Activated CD4-positive, alpha-beta T cell treated with anti-CD3 and anti-CD28 coated beads, Interleukin-2, Interleukin-4, amounts not matched to agents 100 ng/mL and 50 ng/mL, durations not matched to agents 16 hours and 8 hours (primary cell): ENCODE data around the gene UBE2J2.

Experiments used
- DNase-seq: peaks from one replicate; pipeline ENCODE4 v3.0.0-alpha.2; 2020; ENCODE audit warnings: low spot score

Gene UBE2J2

DNA sequence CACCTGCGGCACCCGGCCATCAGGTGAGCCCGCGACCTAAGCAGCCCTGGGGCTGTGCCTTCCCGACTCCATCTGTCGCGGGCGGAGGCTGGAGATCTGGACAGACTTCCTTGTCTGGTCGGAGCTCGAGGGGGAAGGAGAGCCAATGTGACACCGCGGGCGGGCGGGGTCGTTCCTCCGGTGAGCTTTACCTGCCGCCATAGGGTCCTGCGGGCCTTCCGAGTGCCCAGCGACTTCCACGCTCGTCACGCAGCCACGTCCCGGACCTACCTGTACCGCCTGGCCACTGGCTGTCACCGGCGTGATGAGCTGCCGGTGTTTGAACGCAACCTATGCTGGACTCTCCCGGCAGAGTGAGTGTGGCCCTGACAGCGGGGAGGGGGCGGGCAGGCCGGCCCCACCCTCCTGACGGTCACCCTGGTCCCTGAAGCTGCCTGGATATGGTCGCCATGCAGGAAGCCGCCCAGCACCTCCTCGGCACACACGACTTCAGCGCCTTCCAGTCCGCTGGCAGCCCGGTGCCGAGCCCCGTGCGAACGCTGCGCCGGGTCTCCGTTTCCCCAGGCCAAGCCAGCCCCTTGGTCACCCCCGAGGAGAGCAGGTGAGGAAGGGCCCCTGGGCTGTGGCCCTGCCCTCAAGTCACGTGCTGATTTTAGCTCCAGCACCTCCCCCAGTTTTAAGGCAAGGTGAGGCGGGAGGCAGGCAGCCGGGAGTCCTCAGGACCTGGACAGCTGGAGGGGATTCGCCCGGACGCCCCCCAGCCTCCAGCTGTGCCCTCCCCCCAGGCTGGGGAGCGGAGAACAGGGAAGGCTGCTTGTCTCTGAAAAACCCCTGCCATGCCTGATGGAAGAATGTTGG lies 35.8 kb upstream of the UBE2J2 start:
- DNase-seq: no peak

DNA sequence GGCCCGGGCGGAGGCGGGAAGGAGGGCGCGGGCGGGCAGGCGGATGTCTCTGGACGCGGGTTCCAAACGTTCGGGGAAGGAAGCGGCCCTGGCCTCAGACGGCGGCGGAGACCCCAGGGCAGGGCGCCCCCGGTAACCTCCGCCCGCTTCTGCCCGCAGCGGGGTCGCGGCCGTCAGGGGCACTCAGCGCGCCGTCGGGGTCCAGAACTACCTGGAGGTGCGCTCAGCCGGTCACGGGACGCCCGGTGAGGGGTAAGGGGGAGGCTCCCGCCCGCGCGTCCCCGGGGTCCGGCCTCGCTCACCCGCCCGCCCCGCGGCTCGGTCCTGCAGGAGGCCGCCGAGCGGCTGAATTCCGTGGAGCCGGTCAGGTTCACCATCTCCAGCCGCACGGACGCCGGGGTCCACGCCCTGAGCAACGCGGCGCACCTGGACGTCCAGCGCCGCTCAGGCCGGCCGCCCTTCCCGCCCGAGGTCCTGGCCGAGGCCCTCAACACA lies 35.1 kb upstream of the UBE2J2 start:
- no peak for DNase-seq

DNA sequence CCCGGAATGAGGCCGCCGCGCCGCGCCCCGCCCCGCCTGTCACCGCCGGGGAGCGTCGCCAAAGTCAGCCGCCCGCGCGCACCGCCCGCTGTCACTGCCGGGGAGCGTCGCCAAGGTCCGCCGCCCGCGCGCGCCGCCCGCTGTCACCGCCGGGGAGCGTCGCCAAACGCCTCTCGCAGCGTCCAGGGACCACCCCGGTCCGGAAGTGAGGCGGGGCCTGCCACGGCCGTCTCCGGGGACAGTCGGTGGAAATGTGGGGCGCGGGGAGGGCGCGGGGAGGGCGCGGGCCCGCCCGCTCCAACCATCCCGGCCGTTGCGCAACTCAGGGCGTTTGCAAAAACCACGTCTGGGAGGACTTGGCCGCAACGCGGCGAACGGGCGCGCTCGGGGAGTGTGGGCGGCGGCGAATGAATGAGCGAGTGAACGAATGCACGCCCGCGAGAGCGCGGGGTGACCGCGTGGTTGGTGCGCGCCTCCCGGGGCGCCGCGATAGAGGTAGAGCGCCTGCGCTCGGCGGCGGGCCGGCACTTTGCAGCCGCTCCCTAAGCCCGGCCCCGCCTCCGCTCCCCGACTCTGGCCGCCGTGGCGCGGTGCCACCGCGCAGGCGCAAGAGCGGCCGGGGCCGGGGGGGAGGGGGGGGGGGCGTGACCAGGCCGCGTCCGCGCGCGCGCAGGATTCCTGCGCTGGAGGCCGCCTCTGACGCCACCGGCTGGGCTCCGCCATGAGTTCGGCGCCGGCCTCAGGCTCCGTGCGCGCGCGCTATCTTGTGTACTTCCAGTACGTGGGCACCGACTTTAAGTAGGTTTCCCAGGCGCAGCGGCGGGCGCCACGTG lies 34.5 kb upstream of the UBE2J2 start, which contains the start of the genes ACAP3 and PUSL1:
Gene ACAP3 (minus strand): TSS at position 8 of the 833 bp plus-strand sequence. CDS start 115 bp downstream, outside the sequence.
Gene PUSL1 (plus strand): TSS at position 675 of the 833 bp plus-strand sequence. CDS start 47 bp downstream, at position 722.
- peak; percentile 86 for DNase-seq

DNA sequence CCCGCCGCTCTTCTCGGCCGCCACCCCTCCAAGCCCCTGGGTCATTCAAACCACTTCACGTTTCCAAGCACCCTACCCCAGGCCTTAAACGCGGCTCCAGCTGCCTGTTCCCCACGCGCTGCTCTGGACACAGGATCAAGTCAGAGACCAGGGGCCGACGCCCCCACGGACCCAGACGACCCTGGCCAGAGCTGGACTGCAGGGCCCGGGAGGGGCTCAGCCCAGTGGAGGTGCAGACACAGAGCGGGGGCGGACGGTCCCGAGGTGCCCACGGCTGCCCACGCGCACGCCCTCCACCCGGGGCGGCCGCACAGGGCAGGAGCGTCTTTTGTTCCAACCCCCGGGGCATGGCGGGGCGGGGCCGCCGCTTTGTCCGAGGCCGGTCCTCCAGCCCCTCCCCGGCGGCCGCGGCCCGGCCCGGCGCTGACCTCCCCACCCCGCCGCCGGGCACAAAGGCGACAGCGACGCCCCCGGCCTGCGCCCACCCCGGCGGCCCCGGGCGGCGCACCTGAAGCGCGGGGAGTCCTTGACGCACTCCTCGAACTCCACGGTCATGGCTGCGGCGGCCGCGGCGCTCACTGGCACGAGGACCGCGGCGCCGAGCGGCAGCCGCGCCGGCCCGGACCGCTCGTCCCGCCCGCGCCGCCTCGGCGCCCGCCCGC lies 33.7 kb upstream of the UBE2J2 start:
- no peak for DNase-seq

DNA sequence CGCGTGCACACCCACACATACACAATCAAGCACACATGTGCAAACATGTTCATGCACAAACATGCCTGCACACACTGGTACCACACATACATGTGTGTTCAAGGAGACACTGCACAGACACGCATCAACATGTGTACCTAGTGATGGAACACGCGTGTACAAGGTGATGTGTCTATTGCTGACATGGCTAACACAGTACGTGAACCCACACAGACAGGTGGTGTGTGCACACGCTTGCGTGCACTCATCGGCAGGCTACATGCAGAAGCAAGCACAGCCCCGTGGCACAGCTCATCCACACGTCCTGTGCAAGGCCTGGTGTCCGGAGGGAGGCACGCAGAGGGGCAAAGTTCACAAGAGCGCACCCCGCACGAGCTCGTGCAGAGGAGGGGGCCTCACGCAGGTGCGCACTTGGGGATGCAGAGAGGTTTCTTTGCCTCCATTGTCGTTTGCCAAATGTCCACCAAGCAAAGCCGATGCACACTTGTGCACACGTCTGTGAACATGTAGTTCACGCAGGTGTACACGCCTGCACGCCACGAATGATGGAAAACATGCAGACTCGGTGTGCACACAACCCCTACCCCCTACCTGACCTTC lies 33.1 kb upstream of the UBE2J2 start:
- no peak for DNase-seq

DNA sequence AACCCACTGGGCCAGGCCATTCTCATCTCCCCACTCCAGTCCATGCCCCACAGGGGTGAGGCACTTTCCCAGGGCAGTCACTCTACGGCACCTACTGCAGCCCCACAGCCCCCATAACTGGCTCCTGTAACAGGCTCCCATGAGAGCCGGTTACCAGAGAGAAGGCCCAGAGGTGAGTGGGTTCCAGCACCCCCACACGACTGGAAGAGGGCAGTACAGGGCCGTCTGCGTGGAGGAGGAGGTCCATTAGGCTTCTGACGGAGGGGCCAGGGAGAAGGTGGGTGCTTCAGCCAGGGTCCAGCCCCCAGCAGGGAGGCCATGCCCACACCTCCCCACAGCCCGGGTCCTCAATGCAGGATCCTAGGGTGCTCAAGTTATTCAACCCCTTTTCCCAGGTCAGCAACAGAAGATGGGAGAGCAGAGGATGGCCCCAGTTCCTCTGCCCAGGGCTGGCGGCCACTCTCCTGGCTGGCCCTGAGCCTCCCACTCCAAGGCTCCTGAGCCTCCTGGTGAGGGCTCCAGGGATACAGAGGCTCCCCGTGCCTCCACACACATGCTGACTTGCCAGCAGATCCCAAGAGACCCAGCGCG lies 32.5 kb upstream of the UBE2J2 start:
- DNase-seq: no peak

DNA sequence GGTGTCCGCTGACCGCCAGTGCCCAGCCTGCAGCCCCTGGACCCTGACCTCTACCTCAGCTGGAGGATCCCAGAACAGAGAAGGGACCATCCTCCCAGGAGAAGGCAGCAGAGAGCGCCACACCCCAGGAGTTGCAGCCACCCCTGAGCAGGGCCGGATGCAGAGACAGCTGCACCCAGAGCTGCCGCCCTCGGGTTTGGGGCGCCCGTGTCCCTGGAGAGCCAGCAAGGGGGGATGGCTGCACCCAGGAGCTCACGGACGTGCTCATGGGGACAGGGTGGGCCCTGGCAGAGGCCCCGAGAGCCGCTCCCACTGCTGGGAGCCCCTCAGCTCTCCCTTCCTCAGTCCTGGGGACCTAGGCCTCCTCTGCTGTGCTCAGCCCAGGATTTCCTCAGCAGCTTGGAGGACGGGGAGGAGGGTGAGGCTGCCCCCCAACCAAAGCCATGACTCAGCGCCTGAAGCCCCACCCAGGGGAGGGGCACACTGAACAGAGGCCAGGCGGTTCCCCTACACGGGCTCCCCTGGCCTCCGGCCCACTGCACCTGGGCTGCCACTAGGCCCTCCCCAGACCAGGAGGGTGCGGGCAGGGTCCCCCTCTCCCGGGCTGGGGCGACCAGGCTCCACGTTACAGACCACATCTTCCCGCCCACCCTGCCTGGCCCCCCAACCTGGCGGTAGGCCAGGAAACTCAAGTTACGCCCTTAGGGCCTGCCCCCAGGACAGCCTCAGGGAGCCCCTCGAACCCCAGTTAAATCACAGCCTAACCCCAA lies 31.8 kb upstream of the UBE2J2 start:
- DNase-seq: peak; percentile 57

DNA sequence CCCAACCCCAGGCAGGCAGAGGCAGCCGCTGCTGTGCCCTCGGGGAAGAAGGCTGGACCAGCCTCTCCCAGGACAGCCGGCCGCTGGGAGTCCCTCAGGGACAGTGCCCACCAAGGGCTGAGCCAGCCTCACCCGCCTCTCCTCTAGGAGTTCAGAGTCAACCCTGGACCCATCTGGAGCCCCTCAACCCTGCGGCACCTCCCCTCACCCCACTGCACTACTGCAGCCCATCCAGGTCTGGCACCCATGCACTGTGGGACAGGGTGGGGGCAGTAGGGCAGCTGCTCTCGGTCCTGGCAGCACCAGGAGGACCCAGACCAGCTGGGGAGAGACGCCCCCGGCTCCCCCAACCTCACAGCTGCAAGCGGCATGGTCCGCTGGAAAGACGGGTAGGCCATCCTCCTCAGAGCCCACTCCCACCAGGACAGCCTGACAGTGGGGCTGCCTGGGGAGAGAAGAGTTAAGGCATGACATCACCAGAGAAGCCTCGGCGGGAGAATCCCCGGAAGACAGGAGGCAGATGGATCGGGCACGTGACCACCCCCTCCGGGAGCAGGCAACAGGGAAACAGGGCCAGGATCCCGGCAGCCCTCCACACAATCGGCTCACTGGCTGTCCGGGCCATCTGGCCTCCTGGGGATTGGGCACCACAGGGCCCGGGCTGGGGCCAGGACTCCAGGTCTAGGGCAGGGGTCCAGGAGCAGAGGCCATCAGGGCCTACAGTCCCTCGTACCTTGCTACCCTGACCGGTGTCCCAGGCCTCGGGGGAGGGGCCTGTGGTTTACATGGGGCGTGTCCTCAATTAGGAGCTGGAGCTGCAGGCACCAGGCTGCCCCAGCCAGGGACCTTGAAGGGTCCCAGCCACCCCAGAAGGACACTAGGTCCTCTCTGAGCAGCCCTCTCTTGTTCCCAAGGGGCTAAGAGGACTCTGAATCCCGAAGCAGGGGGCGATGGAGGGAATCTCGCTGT lies 31.0 kb upstream of the UBE2J2 start:
- DNase-seq: no peak

DNA sequence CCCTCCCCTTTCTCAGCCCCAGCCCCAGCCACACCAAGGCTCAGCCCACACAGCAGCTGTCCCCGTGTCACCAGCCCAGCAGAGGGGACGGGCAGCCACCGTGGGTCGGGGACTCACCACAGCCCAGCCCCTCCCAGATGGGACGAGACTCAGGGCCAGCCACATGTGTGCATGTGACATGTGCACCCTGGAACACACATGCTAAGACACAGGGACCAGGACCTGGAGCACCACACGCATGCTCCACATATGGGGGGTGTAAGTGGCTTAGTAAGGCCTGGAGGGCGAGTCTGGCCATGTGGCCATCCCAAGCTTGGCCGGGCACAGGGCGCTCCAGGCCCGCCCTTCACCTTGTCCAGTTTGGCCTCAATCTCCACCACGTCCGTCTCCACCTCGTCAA lies 30.1 kb upstream of the UBE2J2 start:
- no peak for DNase-seq

DNA sequence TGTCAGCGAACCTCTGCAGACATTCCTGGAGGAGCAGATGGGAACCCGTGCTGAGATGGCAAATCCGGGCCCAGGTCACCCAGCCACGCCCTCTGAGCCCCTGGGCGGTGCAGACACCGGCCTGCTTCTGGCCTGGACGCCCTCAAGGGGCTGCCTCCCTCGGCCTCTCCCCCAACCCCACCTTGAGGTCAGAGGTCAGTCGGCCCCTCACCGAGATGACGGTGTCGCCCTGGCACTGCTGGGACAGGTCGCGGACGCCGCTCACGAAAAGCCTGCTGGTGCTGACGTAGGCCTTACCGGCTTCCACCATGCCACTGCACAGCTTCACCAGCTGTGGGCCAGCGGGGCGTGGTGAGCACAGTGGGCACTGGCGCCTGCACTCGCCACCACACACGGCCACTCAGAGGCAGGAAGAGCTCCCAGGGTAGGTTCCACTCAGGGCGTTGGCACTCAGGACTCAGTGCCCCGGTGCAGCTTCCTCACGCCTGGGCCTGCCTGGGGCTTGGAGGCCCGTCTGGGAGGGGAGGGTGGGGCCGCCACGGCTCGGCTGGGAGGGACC lies 29.4 kb upstream of the UBE2J2 start:
- no peak for DNase-seq

DNA sequence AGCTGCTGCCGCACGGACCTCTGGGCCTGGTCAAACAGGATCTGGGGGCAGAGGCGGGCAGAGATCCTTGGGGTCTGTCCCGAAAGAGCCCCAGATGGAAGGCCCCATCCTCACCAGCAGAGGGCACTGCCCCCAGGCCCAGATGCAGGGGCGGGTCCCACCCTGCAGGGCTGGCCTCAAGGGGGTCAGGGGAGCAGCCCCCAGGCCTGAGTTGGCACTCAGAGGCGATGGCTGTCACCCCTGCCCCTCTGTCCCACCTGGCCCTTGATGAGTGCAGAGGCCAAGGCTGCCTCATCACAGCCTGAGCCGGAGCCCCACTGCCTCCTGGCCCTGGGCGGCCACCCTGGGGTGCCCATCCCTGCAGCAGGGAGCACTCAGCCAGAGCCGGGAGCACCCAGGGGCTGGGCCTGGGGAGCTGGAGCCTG lies 28.4 kb upstream of the UBE2J2 start:
- no peak for DNase-seq

DNA sequence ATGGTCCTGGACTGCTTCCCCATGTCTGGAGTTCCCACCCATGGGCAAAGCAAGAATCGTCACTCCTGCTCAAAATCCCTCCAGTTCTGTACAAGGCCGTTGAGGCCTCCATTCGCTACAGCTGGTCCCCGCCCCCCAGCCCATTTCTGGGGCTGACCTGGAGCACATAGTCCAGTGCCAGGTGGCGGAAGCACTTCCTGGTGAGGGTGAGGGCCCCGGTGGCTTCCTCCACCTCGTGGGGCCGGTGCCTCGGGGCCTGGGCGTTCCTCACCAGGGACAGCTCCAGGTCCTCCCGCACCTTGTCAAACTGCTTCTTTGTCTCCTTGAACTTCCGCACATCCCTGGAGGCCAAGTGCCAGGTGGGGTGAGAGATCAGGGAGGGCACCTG lies 26.7 kb upstream of the UBE2J2 start:
- DNase-seq: no peak

DNA sequence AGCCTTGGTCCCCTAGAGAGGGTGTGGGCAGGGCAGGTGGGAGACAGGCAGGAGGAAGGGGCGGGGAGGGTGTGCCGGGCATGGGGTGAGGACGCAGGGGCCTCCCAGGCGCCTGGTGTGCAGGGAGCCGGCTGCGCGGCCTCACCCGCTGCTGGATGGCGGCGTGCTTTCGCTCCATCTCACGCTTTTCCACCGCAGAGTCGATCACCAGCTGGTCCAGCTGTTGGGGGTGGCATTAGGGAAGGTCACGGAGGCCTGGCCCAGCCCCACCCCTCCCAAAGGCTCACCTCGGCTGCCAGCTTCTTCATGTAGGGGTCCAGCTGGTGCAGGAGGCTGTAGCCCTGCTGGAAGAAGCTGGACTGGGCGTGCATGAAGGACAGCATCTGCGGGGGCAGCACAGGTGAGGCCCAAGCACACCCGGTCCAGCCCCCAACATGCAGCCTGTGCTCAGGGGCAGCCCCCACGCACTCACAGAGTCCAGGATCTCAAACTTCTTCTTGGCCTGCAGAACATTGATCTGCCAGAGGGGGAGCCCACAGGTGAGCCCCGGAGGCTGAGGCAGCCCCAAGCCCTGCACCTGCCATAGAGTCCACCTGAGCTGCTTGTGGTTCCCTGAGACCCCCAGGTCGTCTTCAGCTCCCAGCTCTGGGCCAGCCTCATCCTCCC lies 26.2 kb upstream of the UBE2J2 start:
- no peak for DNase-seq

DNA sequence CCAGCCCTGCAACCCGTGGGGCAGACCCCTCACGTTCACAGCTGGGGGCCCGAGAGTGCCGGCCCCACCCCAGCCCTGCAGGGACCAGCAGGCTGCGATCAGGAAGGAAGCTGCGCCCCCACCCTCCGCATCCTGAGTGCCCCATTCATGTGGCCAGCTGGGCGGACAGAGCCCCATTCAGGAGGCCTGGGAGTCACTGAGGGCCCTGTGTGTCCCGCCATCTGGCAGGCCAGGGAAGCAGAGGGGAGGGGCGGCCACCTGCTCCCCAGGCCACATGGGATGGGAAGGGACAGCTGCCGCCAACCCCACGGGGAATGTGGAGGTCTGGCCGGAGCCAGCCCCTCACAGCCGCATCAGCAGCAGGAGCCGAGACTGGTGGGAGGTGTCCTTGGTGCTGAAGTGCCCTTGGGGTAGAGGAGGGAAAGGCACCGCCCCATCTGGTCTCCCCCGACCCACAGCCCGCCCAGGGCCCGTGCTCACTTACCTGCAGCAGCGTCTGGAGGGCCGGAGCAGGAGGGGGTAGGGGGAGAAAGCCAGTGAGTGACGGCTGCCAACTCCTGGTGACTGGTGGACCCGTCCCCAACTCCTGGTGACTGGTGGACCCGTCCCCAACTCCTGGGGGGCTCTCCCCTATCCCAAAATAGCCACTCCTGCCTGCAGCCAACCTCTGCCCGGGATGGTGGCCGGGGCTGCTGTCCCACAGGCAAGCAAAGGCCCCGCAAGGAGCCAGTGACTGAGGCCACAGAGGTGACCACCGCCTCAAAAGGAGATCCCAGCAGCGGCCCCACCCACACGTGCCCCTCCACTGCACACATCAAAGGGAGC lies 25.4 kb upstream of the UBE2J2 start:
- DNase-seq: no peak

DNA sequence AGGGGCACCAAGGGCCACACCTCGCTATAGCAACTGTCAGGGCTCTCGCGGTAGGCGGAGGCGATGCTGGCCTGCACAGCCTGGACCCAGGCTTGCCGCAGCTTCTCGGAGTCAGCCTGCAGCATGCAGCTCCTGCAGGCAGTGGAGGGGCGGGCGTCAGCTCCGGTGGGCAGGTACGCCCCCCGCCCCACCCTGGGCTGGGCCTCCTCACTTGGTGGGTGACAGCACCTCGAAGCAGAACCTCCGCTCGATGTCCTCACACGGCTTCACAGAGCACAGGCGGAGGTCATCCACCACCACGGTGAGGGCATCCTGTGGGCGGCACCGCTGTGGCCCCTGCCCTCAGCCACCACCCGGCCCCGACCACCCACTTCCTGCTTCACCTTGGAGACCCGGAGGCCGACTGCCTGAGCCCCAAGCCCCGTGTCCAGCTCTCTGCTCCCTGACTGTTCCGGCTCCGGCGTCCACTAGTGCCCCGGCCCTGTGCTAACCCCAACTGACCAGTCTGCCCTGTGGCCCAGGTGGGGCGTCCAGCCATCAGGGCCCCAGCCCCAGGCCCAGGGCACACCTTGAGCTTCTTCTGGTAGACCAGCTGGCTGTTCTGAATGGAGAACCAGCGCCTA lies 24.3 kb upstream of the UBE2J2 start:
- DNase-seq: no peak

DNA sequence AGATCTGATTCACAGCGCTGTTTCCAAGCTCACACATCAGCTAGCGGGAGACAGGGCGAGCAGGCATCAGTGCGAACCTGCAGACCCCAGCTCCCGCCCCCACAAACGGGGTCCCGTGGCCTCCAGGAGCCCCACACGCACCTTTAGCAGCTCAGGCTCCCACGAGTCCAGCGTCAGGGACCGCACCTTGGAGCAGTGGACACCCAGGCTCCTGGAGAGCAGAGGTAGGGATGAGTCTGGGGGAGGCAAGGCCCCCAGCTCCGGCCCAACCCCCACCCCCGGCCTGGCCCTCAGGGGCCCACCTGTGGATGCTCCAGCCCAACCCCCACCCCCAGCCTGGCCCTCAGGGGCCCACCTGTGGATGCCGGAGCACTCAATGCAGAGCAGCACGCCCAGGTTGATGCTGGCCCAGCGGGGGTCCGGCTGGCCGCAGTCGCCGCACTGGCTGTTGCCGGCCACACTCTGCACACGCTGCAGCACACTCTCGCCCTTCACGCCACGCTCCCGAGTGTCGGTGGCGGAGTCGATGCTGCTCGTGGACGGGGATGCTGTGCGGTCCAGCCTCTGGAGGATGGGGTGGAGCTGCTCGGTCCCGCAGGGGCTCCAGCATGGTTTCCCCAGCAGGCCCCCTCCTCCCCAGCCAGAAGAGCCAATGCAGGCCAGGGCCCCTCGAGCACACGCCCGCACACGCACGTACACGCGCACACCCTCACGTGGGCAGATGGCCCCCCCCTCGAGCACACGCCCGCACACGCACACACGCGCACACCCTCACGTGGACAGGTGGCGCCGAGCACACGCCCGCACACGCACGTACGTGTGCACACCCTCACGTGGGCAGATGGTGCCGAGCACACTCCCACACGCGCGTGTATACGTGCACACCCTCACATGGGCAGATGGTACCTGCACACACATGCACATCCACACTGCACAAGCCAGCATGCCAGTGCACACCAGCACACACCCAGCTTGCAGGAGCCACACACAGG lies 22.7 kb upstream of the UBE2J2 start:
- no peak for DNase-seq
